Measurements from ENCODE around the gene AUP1. TPM values are rescaled to one million over a fixed set of nuclear protein-coding genes. Genes with fewer than 3 reads are reported as not detected.

The AUP1 gene
- total and polyA plus RNA-seq, 9 of the 15 experiments (the other 6 are each of a cell fraction or from before 2014, with no cell fraction given): 70.7 to 245 (median 165) TPM

DNA sequence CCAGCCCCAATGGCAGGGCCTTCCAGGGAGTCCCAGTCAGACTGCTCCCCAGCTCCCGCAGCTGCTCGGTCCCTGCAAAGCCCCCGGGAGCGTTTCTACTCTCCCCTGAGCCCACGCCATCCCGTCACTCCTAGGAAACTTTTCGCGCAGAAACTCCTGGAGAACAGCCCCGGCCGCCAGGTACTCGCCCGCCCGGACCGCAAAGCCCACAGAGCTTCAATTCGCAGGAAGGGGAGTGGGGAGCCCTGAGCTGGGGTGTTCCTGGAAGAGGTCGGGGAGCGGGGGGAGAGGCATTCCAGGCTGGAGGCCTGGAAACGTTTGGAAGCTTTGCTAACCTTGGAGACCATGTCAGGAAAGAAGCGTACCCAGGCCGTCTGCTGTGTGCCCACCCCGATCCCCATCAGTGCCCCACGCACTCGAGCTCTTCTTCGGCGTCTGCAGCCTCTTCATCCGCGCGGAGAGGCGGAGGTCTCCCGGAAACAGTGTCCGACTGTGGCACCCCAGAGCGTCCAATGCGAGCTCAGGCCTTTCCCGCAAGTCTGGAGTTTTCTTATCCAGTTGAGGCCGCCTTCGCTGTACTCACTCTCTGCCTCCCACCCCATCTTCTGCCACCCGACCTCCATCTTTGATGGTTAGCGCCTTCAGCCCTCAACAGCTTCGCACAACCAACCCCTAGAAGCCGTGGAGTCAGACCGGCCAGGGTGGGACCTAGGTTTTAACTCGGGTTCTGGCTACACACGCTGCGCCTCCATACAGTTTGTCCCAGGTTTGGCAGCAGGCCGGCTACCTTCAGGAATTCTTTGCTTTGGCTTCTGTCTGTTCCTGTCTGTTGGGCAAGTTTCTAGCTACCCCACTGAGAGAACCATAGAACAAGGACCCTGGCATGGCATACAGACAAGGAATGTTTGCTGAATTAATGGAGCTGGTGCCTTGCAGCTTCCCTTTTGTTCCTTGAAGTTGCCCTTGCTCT lies 25.7 kb downstream of the AUP1 start (continued):
- TF ChIP-seq TCF7L2 (IDR thresholded peaks at IDR 0.05; ENCODE audit: low read depth, low read length): no peak
- TF ChIP-seq, protein P1, sequence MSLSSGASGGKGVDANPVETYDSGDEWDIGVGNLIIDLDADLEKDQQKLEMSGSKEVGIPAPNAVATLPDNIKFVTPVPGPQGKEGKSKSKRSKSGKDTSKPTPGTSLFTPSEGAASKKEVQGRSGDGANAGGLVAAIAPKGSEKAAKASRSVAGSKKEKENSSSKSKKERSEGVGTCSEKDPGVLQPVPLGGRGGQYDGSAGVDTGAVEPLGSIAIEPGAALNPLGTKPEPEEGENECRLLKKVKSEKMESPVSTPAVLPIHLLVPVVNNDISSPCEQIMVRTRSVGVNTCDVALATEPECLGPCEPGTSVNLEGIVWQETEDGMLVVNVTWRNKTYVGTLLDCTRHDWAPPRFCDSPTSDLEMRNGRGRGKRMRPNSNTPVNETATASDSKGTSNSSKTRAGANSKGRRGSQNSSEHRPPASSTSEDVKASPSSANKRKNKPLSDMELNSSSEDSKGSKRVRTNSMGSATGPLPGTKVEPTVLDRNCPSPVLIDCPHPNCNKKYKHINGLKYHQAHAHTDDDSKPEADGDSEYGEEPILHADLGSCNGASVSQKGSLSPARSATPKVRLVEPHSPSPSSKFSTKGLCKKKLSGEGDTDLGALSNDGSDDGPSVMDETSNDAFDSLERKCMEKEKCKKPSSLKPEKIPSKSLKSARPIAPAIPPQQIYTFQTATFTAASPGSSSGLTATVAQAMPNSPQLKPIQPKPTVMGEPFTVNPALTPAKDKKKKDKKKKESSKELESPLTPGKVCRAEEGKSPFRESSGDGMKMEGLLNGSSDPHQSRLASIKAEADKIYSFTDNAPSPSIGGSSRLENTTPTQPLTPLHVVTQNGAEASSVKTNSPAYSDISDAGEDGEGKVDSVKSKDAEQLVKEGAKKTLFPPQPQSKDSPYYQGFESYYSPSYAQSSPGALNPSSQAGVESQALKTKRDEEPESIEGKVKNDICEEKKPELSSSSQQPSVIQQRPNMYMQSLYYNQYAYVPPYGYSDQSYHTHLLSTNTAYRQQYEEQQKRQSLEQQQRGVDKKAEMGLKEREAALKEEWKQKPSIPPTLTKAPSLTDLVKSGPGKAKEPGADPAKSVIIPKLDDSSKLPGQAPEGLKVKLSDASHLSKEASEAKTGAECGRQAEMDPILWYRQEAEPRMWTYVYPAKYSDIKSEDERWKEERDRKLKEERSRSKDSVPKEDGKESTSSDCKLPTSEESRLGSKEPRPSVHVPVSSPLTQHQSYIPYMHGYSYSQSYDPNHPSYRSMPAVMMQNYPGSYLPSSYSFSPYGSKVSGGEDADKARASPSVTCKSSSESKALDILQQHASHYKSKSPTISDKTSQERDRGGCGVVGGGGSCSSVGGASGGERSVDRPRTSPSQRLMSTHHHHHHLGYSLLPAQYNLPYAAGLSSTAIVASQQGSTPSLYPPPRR (CRISPR knock-in tag; IDR thresholded peaks at IDR 0.05; ENCODE audit: borderline replicate concordance): no peak
- TF ChIP-seq, protein P2, sequence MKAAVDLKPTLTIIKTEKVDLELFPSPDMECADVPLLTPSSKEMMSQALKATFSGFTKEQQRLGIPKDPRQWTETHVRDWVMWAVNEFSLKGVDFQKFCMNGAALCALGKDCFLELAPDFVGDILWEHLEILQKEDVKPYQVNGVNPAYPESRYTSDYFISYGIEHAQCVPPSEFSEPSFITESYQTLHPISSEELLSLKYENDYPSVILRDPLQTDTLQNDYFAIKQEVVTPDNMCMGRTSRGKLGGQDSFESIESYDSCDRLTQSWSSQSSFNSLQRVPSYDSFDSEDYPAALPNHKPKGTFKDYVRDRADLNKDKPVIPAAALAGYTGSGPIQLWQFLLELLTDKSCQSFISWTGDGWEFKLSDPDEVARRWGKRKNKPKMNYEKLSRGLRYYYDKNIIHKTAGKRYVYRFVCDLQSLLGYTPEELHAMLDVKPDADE (conservative IDR thresholded peaks at IDR 0.05; ENCODE audit: control insufficient read depth, low read depth, low read length): no peak
- TF ChIP-seq NFRKB (IDR thresholded peaks at IDR 0.05; ENCODE audit: low read depth): no peak
- TF ChIP-seq OTX1 (CRISPR knock-in tag; IDR thresholded peaks at IDR 0.05): no peak
- no peak for TF ChIP-seq TAF9B (IDR thresholded peaks at IDR 0.05; ENCODE audit: partially characterized antibody)
- no peak for TF ChIP-seq MAZ (CRISPR knock-in tag; conservative IDR thresholded peaks at IDR 0.05 in 1 of 2, IDR thresholded peaks at IDR 0.05 in 1 of 2)
- no peak for TF ChIP-seq ZNF217 (CRISPR knock-in tag; IDR thresholded peaks at IDR 0.05)
- TF ChIP-seq GABPA (tag; conservative IDR thresholded peaks at IDR 0.05; ENCODE audit: low read depth): peak; percentile 3; the same call in 1 of the 2 replicates
- TF ChIP-seq CHCHD3 (CRISPR knock-in tag; IDR thresholded peaks at IDR 0.05): no peak
- no peak for TF ChIP-seq NUFIP1 (IDR thresholded peaks at IDR 0.05; ENCODE audit: partially characterized antibody)
- no peak for TF ChIP-seq BDP1 (IDR thresholded peaks at IDR 0.05; ENCODE audit: insufficient read depth, insufficient read length)
- no peak for TF ChIP-seq SPI1 (IDR thresholded peaks at IDR 0.05; ENCODE audit: borderline replicate concordance, low read depth, low read length)
- no peak for TF ChIP-seq ZNF785 (CRISPR knock-in tag; IDR thresholded peaks at IDR 0.05)
- TF ChIP-seq, protein P3, sequence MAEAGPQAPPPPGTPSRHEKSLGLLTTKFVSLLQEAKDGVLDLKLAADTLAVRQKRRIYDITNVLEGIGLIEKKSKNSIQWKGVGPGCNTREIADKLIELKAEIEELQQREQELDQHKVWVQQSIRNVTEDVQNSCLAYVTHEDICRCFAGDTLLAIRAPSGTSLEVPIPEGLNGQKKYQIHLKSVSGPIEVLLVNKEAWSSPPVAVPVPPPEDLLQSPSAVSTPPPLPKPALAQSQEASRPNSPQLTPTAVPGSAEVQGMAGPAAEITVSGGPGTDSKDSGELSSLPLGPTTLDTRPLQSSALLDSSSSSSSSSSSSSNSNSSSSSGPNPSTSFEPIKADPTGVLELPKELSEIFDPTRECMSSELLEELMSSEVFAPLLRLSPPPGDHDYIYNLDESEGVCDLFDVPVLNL (CRISPR knock-in tag; IDR thresholded peaks at IDR 0.05; ENCODE audit: low read depth): no peak
- no peak for TF ChIP-seq SIN3B (IDR thresholded peaks at IDR 0.05; ENCODE audit: low read depth)
- TF ChIP-seq CEBPB (tag; IDR thresholded peaks at IDR 0.05): no peak
- TF ChIP-seq SMARCA4 (IDR thresholded peaks at IDR 0.05): no peak

Data from K562 (cell line).